ENCODE results near the gene PLCG1. TPM values are rescaled to one million over a fixed set of nuclear protein-coding genes. Genes with fewer than 3 reads are reported as not detected.

Gene PLCG1
- total RNA-seq, 1 donor: 38.0 TPM

DNA sequence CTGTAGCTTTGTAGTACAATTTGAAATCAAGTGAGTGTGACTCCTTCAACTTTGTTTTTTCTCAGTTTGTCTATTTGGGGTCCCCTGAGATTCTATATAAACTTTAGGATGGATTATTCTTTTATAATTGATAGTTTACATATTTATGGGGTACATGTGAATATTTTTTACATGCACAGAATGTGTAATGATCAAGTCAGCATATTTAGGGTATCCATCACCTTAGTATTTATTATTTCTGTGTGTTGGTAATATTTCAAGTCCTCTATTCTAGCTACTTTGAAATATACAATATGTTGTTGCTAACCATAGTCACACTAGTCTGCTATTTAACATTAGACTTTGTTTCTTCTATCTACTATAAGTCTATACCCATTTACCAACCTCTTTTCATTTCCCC lies 50.3 kb downstream of the PLCG1 start:
- TF ChIP-seq, protein P1, sequence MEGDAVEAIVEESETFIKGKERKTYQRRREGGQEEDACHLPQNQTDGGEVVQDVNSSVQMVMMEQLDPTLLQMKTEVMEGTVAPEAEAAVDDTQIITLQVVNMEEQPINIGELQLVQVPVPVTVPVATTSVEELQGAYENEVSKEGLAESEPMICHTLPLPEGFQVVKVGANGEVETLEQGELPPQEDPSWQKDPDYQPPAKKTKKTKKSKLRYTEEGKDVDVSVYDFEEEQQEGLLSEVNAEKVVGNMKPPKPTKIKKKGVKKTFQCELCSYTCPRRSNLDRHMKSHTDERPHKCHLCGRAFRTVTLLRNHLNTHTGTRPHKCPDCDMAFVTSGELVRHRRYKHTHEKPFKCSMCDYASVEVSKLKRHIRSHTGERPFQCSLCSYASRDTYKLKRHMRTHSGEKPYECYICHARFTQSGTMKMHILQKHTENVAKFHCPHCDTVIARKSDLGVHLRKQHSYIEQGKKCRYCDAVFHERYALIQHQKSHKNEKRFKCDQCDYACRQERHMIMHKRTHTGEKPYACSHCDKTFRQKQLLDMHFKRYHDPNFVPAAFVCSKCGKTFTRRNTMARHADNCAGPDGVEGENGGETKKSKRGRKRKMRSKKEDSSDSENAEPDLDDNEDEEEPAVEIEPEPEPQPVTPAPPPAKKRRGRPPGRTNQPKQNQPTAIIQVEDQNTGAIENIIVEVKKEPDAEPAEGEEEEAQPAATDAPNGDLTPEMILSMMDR (IDR thresholded peaks at IDR 0.05; ENCODE audit: insufficient read depth, low read length): no peak
- no peak overlapping the region for H3K4me3 ChIP-seq (ENCODE audit: low read depth, low read length)
- DNase-seq (ENCODE audit: low read depth): no peak

- DNase-seq (ENCODE audit: low read depth): no peak
- TF ChIP-seq, protein P1 (IDR thresholded peaks at IDR 0.05; ENCODE audit: insufficient read depth, low read length): no peak
- H3K4me3 ChIP-seq (ENCODE audit: low read depth, low read length): no peak overlapping the region
Measured at GRCh38 chr20:41191562-41192500, 54.5 kb downstream of the PLCG1 start.

- no peak for DNase-seq (ENCODE audit: low read depth)
- no peak overlapping the region for H3K4me3 ChIP-seq (ENCODE audit: low read depth, low read length)
- TF ChIP-seq, protein P1 (IDR thresholded peaks at IDR 0.05; ENCODE audit: insufficient read depth, low read length): no peak
Measured at GRCh38 chr20:41192575-41192974, 55.2 kb downstream of the PLCG1 start.

GRCh38 chr20:41196653-41197225 lies 59.4 kb downstream of the PLCG1 start:
- no peak for DNase-seq (ENCODE audit: low read depth)
- TF ChIP-seq, protein P1 (IDR thresholded peaks at IDR 0.05; ENCODE audit: insufficient read depth, low read length): no peak

GRCh38 chr20:41198443-41198842 lies 61.1 kb downstream of the PLCG1 start:
- DNase-seq (ENCODE audit: low read depth): no peak
- H3K4me3 ChIP-seq (ENCODE audit: low read depth, low read length): no peak overlapping the region
- TF ChIP-seq, protein P1 (IDR thresholded peaks at IDR 0.05; ENCODE audit: insufficient read depth, low read length): no peak

More at GRCh38 chr20:41196653-41197225, 59.4 kb downstream of the PLCG1 start:
- no peak overlapping the region for H3K4me3 ChIP-seq (ENCODE audit: low read depth, low read length)

- H3K4me3 ChIP-seq (ENCODE audit: low read depth, low read length): no peak overlapping the region
- TF ChIP-seq, protein P1 (IDR thresholded peaks at IDR 0.05; ENCODE audit: insufficient read depth, low read length): no peak
- DNase-seq (ENCODE audit: low read depth): peak; percentile 64
Measured at GRCh38 chr20:41200446-41201202, 63.3 kb downstream of the PLCG1 start.
